ENCODE measurements around the gene CIP2A.
"Not testable (repeated sequence)": the region's sequence is repeated elsewhere in the genome, so short reads cannot be mapped to it uniquely, and the experiment has no call there.

The CIP2A gene
- 5.6 to 11.6 (median 6.9) reads per million in 4 donors for total RNA-seq

DNA sequence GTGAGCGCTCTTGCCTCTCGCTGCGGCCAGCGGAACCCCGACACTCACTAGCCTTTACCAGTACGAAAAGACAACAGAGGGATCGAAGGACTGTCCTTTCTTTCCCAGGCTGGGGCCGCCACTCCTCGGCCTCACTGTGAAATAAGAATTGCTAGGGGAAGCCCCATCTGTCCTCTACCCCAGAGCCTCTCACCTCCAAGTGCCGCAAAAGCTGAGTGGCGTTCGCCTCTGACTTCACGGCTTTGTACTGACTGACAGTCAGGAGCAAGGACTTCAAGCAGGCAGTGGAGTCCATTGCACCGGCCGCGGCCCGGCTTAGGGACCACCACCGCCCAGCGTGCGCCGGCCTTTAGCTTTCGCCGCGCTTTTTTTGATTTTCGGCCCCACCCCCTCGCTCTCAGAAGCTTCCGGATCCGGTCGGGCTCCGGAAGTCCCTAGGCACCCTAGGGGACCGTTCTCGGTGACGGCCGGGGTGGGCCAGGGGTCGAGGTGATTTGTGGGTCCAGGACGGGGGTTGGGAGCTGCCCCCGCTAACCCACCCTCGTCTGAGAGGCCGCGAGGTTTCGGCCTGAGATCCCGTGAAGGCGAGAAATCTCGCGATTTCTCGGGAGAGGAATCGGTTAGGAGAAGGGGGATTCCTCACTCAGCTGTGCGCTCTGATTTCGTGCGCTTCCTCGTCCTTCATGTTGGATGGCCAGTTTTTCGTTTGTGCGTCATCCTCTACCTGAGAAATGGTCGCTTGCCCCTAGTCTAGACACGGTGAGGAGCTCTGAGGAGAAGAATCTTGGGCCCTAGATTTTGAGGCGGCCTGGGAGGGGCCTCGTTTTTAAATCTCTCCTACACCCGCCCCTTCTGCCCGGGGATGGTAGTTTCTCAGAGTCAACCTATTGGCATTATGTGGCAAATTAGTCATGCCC is at the start of gene CIP2A, which contains the start of gene DZIP3:
Gene CIP2A (minus strand): TSS at position 358 of the 917 bp plus-strand sequence. CDS start 63 bp downstream, at position 295.
Gene DZIP3 (plus strand): TSS at position 642 of the 917 bp plus-strand sequence. CDS start 15,685 bp downstream, outside the sequence.
- peak; percentile 66 to 91 (median 76) for DNase-seq

- DNase-seq = no peak
These were observed 40.7 kb upstream of the CIP2A start for GRCh38 chr3:108629974-108630373.

- DNase-seq = no peak
These were observed 34.3 kb upstream of the CIP2A start for GRCh38 chr3:108623504-108623903.

DNA sequence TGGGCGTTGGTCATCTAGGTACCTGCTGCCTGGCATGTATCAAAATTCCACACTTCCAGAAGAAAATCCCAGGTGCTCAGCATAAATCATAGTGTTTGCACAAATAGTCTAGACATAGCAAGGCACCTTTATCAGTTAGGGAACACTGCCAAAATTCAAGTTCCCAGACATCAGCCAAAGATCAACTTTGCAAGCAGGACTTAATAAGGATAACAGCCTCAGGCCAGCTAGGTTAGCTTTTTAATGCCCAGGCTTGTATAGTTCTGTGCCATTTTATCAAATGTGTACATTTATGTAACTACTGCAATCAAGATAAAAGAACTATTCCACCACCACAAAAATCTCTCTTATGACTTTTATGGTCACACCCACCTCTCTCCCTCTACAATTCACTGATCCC is 31.0 kb upstream of the CIP2A start:
- no peak for DNase-seq

- DNase-seq = not testable (repeated sequence)
These were observed 26.9 kb upstream of the CIP2A start for GRCh38 chr3:108616090-108616489.

DNA sequence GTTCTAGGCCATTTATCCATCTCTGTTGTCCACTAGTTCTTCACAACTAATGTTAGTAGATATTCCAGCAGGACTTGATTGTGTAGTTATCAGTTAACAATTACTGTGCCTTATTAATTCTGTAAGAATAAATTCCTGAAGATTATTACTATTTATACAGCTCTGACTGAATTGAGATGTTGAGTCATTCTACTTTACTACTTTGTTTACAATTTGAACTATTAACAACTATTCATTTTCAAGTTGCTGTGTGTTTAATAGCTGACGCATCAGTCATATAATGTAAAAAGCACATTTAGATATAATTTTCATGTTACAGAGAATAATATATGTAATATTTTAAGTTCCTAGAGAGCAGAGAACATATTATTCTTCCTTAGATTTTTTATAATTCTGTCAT is 21.4 kb upstream of the CIP2A start:
- no peak for DNase-seq

GRCh38 chr3:108608750-108609149 is 19.5 kb upstream of the CIP2A start:
- DNase-seq = no peak

- no peak for DNase-seq
These were observed 16.3 kb upstream of the CIP2A start for GRCh38 chr3:108605491-108605890.

DNA sequence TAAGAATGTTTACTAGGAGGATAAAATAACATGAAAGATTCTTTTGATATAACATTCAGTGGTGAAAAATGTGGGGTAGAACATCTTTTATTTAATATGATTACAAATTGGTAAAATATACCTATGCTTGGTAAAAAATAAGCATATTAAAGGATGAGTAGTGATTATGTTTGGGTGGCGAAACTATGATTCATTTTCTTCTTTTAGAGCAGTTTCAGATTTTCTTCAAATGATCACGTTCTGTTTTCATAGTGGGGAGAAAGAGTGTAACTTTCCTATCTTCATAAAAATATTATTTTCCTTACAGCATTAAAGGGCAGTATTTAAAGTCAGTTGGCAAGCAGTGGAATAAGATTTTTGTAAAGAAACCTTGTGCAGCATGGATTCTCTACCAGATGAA is 15.8 kb upstream of the CIP2A start:
- DNase-seq = no peak

GRCh38 chr3:108603691-108604090 is 14.5 kb upstream of the CIP2A start:
- peak in 1 of 5 donors; percentile 15 for DNase-seq

DNA sequence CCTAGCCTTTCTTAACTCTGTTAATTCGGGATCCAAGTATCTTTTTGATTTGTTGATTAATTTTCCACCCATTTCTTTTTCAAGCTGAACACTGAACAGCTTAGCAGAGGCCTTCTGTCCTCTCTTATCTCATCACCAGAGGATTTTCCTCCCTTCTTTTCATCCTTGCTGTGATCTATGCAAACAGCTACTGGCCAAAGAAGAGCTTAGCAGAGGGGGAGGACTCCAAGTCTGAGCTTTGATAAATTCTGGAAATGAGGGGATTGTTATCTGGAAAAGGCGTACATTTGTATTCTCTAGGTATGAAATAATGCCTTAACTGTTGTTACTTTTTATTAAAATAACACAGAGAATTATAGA is 13.7 kb upstream of the CIP2A start:
- no peak for DNase-seq

DNA sequence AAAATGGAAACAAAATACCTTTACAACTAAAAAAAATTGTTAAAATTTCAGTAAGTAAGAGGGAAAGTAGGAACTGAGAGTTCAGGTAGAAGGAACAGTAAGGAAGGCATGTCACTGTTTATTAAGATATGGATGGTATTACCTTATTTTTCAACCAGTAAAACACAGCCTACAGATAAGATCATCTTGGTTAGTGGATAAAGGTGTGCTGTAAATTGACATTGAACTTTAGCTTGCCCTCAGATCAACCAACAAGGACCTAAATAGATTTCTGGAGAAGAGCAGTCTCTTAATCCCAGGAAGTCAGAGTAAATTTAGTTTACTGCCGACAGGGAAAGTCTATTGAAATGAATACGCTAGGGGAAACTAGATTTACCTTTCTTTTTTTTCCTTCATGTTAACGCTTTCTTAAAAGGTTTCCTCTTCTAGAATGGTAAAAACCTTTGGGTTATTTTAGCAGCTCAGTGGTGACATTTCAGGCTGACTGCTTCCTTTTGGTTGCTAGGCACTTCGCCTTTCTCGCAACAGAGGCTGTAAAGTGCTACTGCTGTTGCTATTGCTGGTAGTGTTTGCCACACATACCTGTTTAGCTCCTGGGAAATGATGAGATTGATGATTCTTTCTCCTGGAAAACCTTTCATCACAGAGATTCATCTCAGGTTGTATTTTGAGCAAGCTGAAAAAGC is 13.2 kb upstream of the CIP2A start:
- DNase-seq = peak in 1 of 5 donors; percentile 8

- peak in 1 of 5 donors; percentile 47 for DNase-seq
These were observed 10.6 kb upstream of the CIP2A start for GRCh38 chr3:108599677-108600409.

DNA sequence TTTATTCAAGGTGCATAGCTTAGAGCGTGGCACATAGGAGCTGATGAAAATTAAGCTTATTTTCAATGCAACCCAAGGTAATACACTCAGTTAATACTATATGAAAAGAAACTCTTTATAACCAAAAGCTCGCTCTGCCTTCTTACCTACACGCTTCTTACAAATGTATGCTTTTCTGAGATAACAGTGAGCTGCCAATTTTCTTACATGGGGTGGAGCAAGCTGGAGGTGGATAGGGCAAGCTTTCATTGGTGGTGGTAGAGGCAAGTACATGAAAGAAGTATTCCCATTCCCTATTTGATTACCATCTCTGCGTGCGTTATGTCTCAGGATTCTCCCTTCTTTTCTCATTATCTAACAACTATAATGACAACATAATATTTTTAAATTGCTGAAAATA is 9.1 kb upstream of the CIP2A start:
- no peak for DNase-seq

DNA sequence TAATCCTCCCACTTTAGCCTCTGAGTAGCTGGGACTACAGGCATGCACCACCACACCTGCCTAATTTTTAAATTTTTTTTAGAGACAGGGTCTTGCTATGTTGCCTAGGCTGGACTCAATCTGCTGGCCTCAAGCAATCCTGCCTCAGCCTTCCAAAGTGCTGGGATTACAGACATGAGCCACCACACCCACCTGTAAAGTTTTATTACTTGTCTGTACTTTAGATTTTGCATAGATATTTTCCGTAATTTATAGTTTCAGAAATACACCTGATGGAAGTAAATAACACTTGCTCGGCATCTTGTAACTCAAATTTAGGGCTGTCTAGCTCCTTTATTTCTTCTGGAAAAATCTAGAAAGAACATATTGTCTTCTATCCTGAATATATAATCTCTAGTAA is 6.1 kb upstream of the CIP2A start:
- DNase-seq = no peak

DNA sequence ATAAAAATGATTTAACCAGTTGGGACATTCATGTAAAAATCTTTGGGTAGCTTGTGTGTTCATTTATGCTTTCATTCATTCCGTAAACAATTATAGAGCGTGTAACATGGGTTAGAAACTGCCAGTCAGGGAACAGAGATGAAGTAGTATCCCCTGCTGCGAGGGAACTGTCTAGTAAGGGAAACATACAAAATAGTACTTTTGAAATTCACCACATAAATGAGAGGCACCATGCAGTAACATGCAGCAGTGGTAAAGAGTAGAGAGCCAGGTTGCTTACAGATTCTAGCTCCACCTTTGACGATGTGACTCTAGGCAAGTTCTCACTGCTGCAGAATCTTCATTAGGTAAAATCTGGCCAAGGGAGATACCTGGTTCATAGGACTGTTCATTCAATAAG is 1.2 kb upstream of the CIP2A start:
- DNase-seq = peak in 1 of 5 donors; percentile 14

DNA sequence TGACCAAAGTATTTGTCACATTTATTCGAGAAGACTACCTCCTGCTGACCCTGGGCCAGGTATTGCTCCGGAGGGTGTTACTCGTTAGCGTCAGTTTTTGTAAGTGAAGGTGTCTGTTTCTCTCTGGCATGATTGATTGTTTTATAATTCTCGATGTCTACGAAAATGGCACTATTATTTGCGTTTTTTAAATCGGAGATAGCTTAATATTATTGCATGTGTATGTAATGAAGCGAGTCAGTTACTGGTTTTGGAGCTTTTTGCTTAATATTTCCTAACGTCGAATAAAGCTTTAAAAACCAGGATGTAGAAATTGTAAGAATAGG is 723 bp upstream of the CIP2A start:
- no peak for DNase-seq

GRCh38 chr3:108588601-108589000 is 637 bp downstream of the CIP2A start:
- no peak for DNase-seq

DNA sequence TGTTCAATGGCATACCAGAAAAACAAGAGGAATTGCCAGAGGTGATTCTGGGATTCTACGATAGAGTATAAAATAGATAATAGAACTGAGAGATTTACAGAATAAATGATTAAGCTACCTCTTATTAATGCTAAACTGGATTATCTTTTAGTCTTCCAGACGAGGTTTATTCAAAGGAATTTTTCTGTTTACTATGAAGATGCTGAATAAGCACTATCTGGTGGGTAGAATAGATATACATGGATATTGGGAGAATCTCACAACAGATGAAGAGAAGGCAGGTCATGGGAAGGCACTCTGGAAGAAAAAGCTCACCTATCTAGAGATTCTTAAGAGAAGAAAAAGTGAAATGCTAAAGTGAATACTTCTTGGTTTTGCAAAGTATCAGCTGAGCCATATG is 11.2 kb downstream of the CIP2A start:
- DNase-seq = no peak

DNA sequence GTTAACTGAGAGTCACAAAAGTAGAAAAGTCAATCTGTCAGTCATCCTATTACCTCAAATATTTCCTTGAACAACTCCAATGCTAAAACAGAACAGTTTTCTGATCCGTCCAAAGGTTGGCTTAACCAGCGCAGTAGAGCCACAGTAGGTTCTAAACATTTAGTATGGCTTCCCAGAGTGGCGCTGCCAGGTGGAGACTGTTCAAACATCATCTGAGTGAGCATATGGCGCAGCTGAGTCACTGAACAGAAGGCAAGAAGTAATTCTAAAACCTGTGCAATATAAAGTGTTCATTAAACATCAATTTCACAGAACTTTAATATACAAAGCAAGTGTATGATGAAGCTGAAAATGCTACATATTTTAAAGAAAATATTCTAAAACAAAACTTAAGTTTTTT is 19.9 kb downstream of the CIP2A start:
- no peak for DNase-seq

- no peak for DNase-seq
These were observed 22.6 kb downstream of the CIP2A start for GRCh38 chr3:108566599-108566998.

- no peak for DNase-seq
These were observed 23.7 kb downstream of the CIP2A start for GRCh38 chr3:108565506-108565905.

DNA sequence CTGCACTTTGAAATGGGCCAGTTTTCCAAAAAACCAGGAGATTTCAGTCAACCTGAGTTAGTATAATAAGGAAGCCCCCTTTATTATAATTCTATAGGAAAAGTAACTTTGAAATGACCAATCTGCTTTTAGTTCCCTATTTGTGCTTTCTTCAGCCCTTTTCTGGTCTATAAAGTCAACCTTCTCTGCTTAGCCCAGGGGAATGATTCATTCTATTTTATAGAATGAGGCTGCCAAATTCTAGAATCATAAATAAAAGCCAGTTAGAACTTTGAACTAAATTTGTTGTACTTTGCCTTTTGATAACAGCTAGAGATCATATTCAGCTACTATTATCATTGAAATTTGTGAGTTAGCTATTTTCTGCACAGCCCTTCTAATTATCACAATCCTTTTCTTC is 24.7 kb downstream of the CIP2A start:
- DNase-seq = no peak

Measured in T-helper 1 cell (primary cell).